Measurements from ENCODE around the gene ZDHHC1.
A peak's percentile ranks its signal among the peaks of the same experiment; 100 is the strongest.

The ZDHHC1 gene

DNA sequence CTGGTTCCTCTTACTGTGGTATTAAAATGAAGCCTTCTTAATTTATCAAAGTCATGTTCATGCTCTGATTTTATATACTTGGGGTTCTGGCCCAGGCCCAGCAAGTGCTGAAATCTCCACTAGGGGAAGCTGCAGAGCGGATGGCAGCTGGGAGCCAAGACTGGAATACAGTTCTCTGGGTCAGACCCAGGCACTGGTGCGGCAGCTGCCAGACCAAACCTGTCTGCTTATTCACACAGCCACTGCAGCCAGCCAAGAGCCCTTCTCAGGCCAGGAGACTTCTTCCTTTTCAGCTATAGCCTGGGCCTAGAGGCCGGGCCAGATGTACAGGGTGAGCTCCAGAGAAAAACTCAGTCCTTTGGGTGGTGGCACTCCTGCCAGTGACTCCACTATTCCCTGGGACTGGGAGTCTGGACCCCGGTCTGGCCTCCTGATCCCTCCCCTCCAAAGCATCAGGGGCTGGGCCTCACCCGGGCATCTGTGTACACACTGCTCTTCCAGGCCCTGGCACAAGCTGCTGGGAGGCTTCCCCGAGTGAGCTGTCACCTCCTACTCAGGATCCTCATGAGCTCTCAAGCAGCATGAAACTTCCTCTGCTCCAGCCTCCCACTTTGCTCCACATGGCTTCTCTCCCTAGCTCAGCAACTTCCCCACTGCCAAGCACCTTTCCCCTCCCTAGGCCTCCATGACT lies 40.3 kb upstream of the ZDHHC1 start:
- no peaks in the 10 kb centered on the region for H3K27me3 ChIP-seq (ENCODE audit: insufficient read depth, low read depth)
- H3K4me2 ChIP-seq, result no peak overlapping the region
- no peak overlapping the region for H3K4me3 ChIP-seq (IDR thresholded peaks at IDR 0.05; ENCODE audit: insufficient read depth, low read depth, low read length)
- peaks cover 4% of the 10 kb centered on the region for H3K4me1 ChIP-seq (ENCODE audit: low read depth, poor library complexity, severe bottlenecking)
- no peak overlapping the region for H2AFZ ChIP-seq (ENCODE audit: low read depth)
- no peaks in the 10 kb centered on the region for H3K36me3 ChIP-seq (ENCODE audit: insufficient read depth)
- no peaks in the 10 kb centered on the region for H4K20me1 ChIP-seq (ENCODE audit: insufficient read depth)
- TF ChIP-seq CTCF (conservative IDR thresholded peaks at IDR 0.05; ENCODE audit: low read depth, low read length), result peak; percentile 45
- H3K79me2 ChIP-seq (ENCODE audit: insufficient read depth, low read depth), result no peaks in the 10 kb centered on the region
- no peak overlapping the region for H3K27ac ChIP-seq
- H3K9ac ChIP-seq, result no peak overlapping the region

GRCh38 chr16:67454852-67455251 lies 38.6 kb upstream of the ZDHHC1 start:
- TF ChIP-seq CTCF (conservative IDR thresholded peaks at IDR 0.05; ENCODE audit: low read depth, low read length), result no peak
- H2AFZ ChIP-seq (ENCODE audit: low read depth), result no peak overlapping the region

DNA sequence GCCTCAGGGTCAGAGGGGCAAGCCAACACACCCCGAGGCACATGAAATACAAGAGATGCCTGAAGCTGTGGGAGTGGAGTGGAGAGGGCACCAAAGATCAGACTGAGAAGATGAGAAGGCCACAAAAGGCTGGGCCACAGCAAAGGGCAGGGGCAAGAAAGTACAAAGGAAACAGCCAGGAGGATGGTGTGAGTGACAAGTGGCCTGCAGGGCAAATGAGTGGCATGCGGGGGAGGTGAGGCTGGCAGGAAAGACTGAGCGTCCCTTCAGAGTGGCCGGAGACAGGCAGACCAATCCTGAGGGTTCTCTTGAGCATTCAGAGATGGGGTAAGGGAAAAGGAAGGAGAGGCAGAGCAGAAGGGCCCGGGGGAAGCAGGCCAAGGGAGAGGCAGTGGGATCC lies 37.8 kb upstream of the ZDHHC1 start:
- Histone ChIP-seq H3K4me2 (no peak overlapping the region), H3K27ac (no peak overlapping the region), H3K27me3 (ENCODE audit: insufficient read depth, low read depth) (no peaks in the 10 kb centered on the region), H2AFZ (ENCODE audit: low read depth) (no peak overlapping the region), H3K9ac (no peak overlapping the region), H3K4me1 (ENCODE audit: low read depth, poor library complexity, severe bottlenecking) (peaks cover 8% of the 10 kb centered on the region), H3K4me3 (IDR thresholded peaks at IDR 0.05; ENCODE audit: insufficient read depth, low read depth, low read length) (no peak overlapping the region), H3K36me3 (ENCODE audit: insufficient read depth) (no peaks in the 10 kb centered on the region), H4K20me1 (ENCODE audit: insufficient read depth) (no peaks in the 10 kb centered on the region), H3K79me2 (ENCODE audit: insufficient read depth, low read depth) (no peaks in the 10 kb centered on the region)
- TF ChIP-seq CTCF (conservative IDR thresholded peaks at IDR 0.05; ENCODE audit: low read depth, low read length), result no peak

More at GRCh38 chr16:67454852-67455251, 38.6 kb upstream of the ZDHHC1 start:
- no peak overlapping the region for H3K4me3 ChIP-seq (IDR thresholded peaks at IDR 0.05; ENCODE audit: insufficient read depth, low read depth, low read length)
- no peak overlapping the region for H3K9ac ChIP-seq
- H3K4me2 ChIP-seq, result no peak overlapping the region
- no peaks in the 10 kb centered on the region for H4K20me1 ChIP-seq (ENCODE audit: insufficient read depth)
- H3K36me3 ChIP-seq (ENCODE audit: insufficient read depth), result no peaks in the 10 kb centered on the region
- H3K27ac ChIP-seq, result no peak overlapping the region
- peaks cover 8% of the 10 kb centered on the region for H3K4me1 ChIP-seq (ENCODE audit: low read depth, poor library complexity, severe bottlenecking)
- H3K27me3 ChIP-seq (ENCODE audit: insufficient read depth, low read depth), result no peaks in the 10 kb centered on the region
- no peaks in the 10 kb centered on the region for H3K79me2 ChIP-seq (ENCODE audit: insufficient read depth, low read depth)

- Histone ChIP-seq H3K4me1 (ENCODE audit: low read depth, poor library complexity, severe bottlenecking) (peaks cover 8% of the 10 kb centered on the region), H3K36me3 (ENCODE audit: insufficient read depth) (no peaks in the 10 kb centered on the region), H3K9ac (no peak overlapping the region), H3K79me2 (ENCODE audit: insufficient read depth, low read depth) (no peaks in the 10 kb centered on the region), H4K20me1 (ENCODE audit: insufficient read depth) (no peaks in the 10 kb centered on the region), H2AFZ (ENCODE audit: low read depth) (no peak overlapping the region), H3K27ac (no peak overlapping the region), H3K27me3 (ENCODE audit: insufficient read depth, low read depth) (no peaks in the 10 kb centered on the region), H3K4me3 (IDR thresholded peaks at IDR 0.05; ENCODE audit: insufficient read depth, low read depth, low read length) (no peak overlapping the region), H3K4me2 (no peak overlapping the region)
- TF ChIP-seq CTCF (conservative IDR thresholded peaks at IDR 0.05; ENCODE audit: low read depth, low read length), result no peak
Observed at GRCh38 chr16:67451704-67452435, 35.6 kb upstream of the ZDHHC1 start.
